Measurements from ENCODE around the gene TMEM121B. TPM values are rescaled to one million over a fixed set of nuclear protein-coding genes. Genes with fewer than 3 reads are reported as not detected.

TMEM121B gene
- total RNA-seq, 2 donors from 2014 or later, result 0.05 to 0.10 TPM

- H3K9me3 Mint-ChIP-seq, result no peaks in the 10 kb centered on the region
- ATAC-seq (peak; percentile 48 to 53), DNase-seq (ENCODE audit: low spot score in 2 of 2) (no peak)
- H3K36me3 Mint-ChIP-seq, result peaks cover 11 to 12% of the 10 kb centered on the region in 2 donors
- peak overlapping the region; percentile 41 to 55 for H3K27ac Mint-ChIP-seq
Measured at GRCh38 chr22:17106161-17106784, 14.9 kb downstream of the TMEM121B start.

DNA sequence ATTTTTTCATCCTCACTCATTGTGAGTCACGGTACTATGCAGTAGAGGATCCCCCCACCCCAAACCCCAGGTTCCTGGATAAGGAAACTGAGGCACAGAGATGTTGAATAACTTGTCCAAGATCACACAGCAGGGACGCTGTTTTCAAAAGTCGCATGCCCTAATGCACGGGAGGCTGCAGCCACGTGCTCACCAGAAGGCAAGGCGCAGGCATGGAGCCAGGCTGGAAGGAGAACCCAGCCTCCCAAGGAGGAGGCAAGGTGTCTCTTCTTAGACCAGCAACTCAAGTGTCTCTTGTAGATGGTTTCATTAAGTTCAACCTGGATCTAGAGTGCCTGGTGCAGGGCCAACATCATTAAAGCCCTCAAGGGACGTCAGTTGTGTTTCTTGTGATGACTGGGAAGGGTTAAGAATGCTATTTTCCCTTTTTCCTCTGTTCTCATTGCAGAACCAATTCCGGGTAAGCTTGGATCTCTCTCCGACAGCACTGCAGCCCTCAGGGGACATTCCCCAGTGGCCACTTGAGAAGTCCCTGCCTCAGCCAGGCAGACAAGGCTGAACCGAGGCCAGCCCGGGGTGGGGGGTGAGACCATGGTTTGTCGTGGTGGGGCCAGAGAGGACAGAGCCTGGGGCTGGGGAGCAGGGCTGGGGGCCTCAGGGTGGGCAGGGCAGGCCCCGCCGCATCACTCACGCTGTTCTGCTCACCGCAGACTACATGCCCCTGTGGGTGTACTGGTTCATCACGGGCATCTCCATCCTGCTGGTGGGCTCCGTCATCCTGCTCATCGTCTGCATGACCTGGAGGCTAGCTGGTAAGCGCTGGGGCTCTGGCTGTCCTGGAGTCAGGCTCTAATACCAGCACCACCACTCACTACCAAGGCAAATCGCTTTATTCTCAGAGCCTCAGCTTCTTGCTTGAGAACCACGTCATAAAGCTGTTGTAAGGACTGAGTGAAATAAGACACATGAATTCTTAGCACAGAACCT, 15.7 kb downstream of the TMEM121B start:
- H3K27ac Mint-ChIP-seq, result peak overlapping the region in 1 of 2 donors; percentile 41
- H3K36me3 Mint-ChIP-seq, result peaks cover 18 to 20% of the 10 kb centered on the region in 2 donors
- ATAC-seq (no peak), DNase-seq (ENCODE audit: low spot score in 2 of 2) (no peak)
- no peaks in the 10 kb centered on the region for H3K9me3 Mint-ChIP-seq

- no peaks in the 10 kb centered on the region for H3K9me3 Mint-ChIP-seq
- no peak for DNase-seq (ENCODE audit: low spot score in 2 of 2)
- no peak for ATAC-seq
- H3K27ac Mint-ChIP-seq, result no peak overlapping the region
- peaks cover 18 to 26% of the 10 kb centered on the region in 2 donors for H3K36me3 Mint-ChIP-seq
Measured at GRCh38 chr22:17104336-17104935, 16.7 kb downstream of the TMEM121B start.

GRCh38 chr22:17103351-17103750, 17.8 kb downstream of the TMEM121B start:
- DNase-seq (ENCODE audit: low spot score in 2 of 2) (no peak), ATAC-seq (no peak)
- Mint-ChIP-seq H3K9me3 (no peaks in the 10 kb centered on the region), H3K27ac (no peak overlapping the region), H3K36me3 (peaks cover 24 to 26% of the 10 kb centered on the region in 2 donors)

DNA sequence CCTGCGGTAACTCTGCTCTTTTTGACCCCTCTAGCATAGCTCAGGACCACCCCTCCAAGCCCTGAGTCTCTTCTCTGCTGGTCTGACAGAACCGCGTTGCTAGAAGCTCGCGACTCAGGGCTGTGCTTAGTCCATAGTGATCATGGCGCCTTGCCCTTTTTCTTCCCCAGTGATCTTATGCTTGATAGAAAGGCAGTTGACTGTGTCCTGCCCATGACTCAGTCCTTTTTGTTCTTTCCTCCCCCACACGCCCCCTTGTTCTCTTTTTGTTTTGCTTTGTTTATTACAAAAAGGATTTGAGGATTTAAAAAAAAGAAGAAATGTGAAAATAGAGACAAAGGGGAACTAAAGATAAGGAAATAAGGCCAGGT, 18.9 kb downstream of the TMEM121B start:
- peaks cover 24 to 26% of the 10 kb centered on the region in 2 donors for H3K36me3 Mint-ChIP-seq
- H3K9me3 Mint-ChIP-seq, result no peaks in the 10 kb centered on the region
- ATAC-seq (no peak), DNase-seq (ENCODE audit: low spot score in 2 of 2) (no peak)
- H3K27ac Mint-ChIP-seq, result no peak overlapping the region

DNA sequence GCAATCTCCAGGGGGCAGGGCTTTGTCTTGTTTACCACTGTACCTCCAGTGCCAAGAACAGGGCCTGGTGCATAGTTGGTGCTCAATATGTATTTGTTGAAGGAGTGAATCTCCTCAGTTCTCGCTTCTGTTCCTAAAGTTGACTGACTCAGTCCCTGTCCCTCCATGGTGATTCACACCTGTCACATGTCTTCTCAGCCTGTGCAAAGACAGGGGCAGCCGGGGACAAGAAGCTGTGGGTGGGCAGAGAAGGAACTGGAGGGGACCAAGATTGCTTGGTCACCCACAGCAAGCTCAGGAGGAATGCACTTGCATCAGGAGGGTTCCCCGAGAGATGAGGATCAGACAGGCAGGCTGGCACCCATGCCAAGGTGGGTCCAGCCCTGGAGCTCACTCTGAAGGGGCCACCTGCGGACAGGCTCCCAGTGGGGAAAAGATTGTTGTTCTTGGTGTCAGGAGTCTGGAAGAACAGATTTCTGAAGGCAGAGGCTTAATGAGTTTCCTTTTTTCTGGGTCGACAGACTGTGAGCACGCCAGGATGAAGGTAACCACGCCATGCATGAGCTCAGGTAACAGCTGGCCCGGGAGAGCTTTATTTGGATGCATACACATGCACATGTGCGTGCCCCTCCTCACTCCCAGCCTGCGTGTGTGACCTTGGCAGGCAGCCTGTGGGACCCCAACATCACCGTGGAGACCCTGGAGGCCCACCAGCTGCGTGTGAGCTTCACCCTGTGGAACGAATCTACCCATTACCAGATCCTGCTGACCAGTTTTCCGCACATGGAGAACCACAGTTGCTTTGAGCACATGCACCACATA, 19.5 kb downstream of the TMEM121B start:
- Mint-ChIP-seq H3K9me3 (no peaks in the 10 kb centered on the region), H3K36me3 (peaks cover 24 to 26% of the 10 kb centered on the region in 2 donors), H3K27ac (no peak overlapping the region)
- DNase-seq (ENCODE audit: low spot score in 2 of 2), result no peak
- peak in 1 of 2 donors; percentile 4 for ATAC-seq

- H3K36me3 Mint-ChIP-seq, result peaks cover 24 to 26% of the 10 kb centered on the region in 2 donors
- no peak for ATAC-seq
- H3K27ac Mint-ChIP-seq, result no peak overlapping the region
- H3K9me3 Mint-ChIP-seq, result no peaks in the 10 kb centered on the region
- DNase-seq (ENCODE audit: low spot score in 2 of 2), result no peak
Measured at GRCh38 chr22:17100621-17101020, 20.5 kb downstream of the TMEM121B start.

GRCh38 chr22:17098379-17098819, 22.8 kb downstream of the TMEM121B start:
- ATAC-seq, result peak; percentile 64 to 92
- peaks cover 24 to 26% of the 10 kb centered on the region in 2 donors for H3K36me3 Mint-ChIP-seq
- no peak for DNase-seq (ENCODE audit: low spot score in 2 of 2)
- H3K27ac Mint-ChIP-seq, result peak overlapping the region in 1 of 2 donors; percentile 63
- no peaks in the 10 kb centered on the region for H3K9me3 Mint-ChIP-seq

DNA sequence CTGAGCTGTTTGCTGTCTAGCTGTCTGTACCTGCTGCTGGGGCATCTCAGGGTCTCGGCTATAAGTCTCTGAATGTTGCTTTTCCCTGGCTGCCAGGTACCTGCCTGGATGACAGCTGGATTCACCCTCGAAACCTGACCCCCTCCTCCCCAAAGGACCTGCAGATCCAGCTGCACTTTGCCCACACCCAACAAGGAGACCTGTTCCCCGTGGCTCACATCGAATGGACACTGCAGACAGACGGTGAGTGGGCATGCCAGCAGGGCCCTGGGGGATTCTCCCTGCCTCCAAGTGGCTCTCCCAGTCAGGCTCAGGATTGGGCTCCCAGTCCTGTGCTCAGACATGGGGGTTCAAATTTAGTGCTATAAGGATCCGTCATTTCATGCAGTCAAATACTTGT, 23.5 kb downstream of the TMEM121B start:
- H3K9me3 Mint-ChIP-seq, result no peaks in the 10 kb centered on the region
- peaks cover 24 to 26% of the 10 kb centered on the region in 2 donors for H3K36me3 Mint-ChIP-seq
- ATAC-seq (no peak), DNase-seq (ENCODE audit: low spot score in 2 of 2) (no peak)
- peak overlapping the region; percentile 50 to 63 for H3K27ac Mint-ChIP-seq

- no peaks in the 10 kb centered on the region for H3K9me3 Mint-ChIP-seq
- ATAC-seq (no peak), DNase-seq (ENCODE audit: low spot score in 2 of 2) (no peak)
- H3K36me3 Mint-ChIP-seq, result peaks cover 20 to 22% of the 10 kb centered on the region in 2 donors
- no peak overlapping the region for H3K27ac Mint-ChIP-seq
Measured at GRCh38 chr22:17097062-17097461, 24.1 kb downstream of the TMEM121B start.

- no peak for DNase-seq (ENCODE audit: low spot score in 2 of 2)
- Mint-ChIP-seq H3K36me3 (peaks cover 10 to 13% of the 10 kb centered on the region in 2 donors), H3K9me3 (no peaks in the 10 kb centered on the region), H3K27ac (no peak overlapping the region)
- no peak for ATAC-seq
Measured at GRCh38 chr22:17096071-17096470, 25.1 kb downstream of the TMEM121B start.

- no peak overlapping the region for H3K27ac Mint-ChIP-seq
- peaks cover 6 to 8% of the 10 kb centered on the region in 2 donors for H3K36me3 Mint-ChIP-seq
- H3K9me3 Mint-ChIP-seq, result no peaks in the 10 kb centered on the region
- DNase-seq (ENCODE audit: low spot score in 2 of 2) (no peak), ATAC-seq (no peak)
Measured at GRCh38 chr22:17095538-17095937, 25.6 kb downstream of the TMEM121B start.

- Mint-ChIP-seq H3K9me3 (no peaks in the 10 kb centered on the region), H3K27ac (no peak overlapping the region), H3K36me3 (no peaks in the 10 kb centered on the region)
- ATAC-seq (no peak), DNase-seq (ENCODE audit: low spot score in 2 of 2) (peak in 1 of 2 donors; percentile 9)
Measured at GRCh38 chr22:17093081-17093480, 28.1 kb downstream of the TMEM121B start.

- H3K36me3 Mint-ChIP-seq, result no peaks in the 10 kb centered on the region
- no peak for ATAC-seq
- no peaks in the 10 kb centered on the region for H3K9me3 Mint-ChIP-seq
Measured at GRCh38 chr22:17091851-17092250, 29.3 kb downstream of the TMEM121B start.

GRCh38 chr22:17090550-17090949, 30.6 kb downstream of the TMEM121B start:
- H3K36me3 Mint-ChIP-seq, result peaks cover 0 to 5% of the 10 kb centered on the region in 2 donors
- H3K27ac Mint-ChIP-seq, result no peak overlapping the region
- no peak for ATAC-seq
- DNase-seq (ENCODE audit: low spot score in 2 of 2), result no peak
- H3K9me3 Mint-ChIP-seq, result no peaks in the 10 kb centered on the region

More at GRCh38 chr22:17091851-17092250, 29.3 kb downstream of the TMEM121B start:
- DNase-seq (ENCODE audit: low spot score in 2 of 2), result no peak
- H3K27ac Mint-ChIP-seq, result no peak overlapping the region

DNA sequence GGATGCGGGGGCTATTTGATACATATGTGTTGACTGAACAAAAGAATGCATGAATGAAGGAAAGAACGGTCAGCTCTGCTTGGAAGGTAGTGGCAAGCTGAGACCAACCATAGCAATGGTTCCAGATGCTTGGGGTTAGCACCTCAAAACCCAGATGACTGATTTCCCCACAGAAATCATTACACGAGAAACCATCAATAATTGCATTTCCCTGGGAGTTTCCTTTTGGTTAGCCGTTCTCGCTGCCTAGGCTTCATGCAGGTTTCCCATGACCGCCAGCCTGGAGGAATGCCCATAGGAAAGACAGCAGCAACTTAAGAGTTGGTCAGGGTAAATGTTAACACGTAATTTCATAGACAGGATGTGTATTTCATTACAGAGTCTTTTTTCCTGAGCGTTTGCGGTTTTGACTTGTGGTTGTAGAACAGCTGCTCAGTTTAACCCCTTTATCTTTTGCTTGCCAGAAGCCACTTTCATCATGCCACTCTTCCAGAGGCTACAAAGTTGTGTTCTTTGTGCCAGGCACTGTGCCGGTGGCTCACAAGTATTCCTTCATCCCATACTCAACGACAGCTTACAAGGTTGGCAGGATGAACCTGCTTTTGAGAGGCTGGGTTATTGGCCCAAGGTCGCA, 33.5 kb downstream of the TMEM121B start:
- peak overlapping the region in 1 of 2 donors; percentile 87 for H3K27ac Mint-ChIP-seq

More for the DNA sequence above, 33.5 kb downstream of the TMEM121B start:
- no peaks in the 10 kb centered on the region for H3K9me3 Mint-ChIP-seq
- DNase-seq (ENCODE audit: low spot score in 2 of 2) (peak in 1 of 2 donors; percentile 84), ATAC-seq (peak; percentile 31 to 66)
- peaks cover 0 to 5% of the 10 kb centered on the region in 2 donors for H3K36me3 Mint-ChIP-seq
